CD14-positive monocyte (primary cell): ENCODE results near the gene PAQR7. TPM values are rescaled to one million over a fixed set of nuclear protein-coding genes. Genes with fewer than 3 reads are reported as not detected.

Experiments used
- DNase-seq, 3 donors: peaks; one replicate each; pipeline ENCODE4 v3.0.0-alpha.2; 2011 to 2022
- H2AFZ ChIP-seq: 2 replicates; pipeline ENCODE4 v1.6.0; 2012; ENCODE audit warnings: mild to moderate bottlenecking, low read depth, low read length, inconsistent platforms; ENCODE audit not compliant: insufficient read depth, poor library complexity, severe bottlenecking
- H3K27ac ChIP-seq, 2 donors: 1 replicate in 1 of 2; 2 replicates in 1 of 2; pipeline ENCODE4 v1.5.1; 2012 to 2013; ENCODE audit warnings: low read length in 2 of 2, control low read depth in 1 of 2, inconsistent platforms in 1 of 2, low read depth in 1 of 2, mild to moderate bottlenecking in 1 of 2
- H3K27me3 ChIP-seq, 2 donors: one replicate each; pipeline versions ENCODE4 v1.6.0 to v1.6.1; 2011 to 2013; ENCODE audit warnings: low read length in 2 of 2; ENCODE audit not compliant: control insufficient read depth in 2 of 2, insufficient read depth in 2 of 2
- H3K36me3 ChIP-seq, 2 donors: replicated peaks in 1 of 2; 1 replicate in 1 of 2; 2 replicates in 1 of 2; pipeline versions ENCODE4 v1.5.1 to v1.6.1; 2012 to 2013; ENCODE audit warnings: low read length in 2 of 2, control low read depth in 1 of 2, inconsistent platforms in 1 of 2, mild to moderate bottlenecking in 1 of 2; ENCODE audit not compliant: insufficient read depth in 2 of 2, control insufficient read depth in 1 of 2
- H3K4me1 ChIP-seq, 2 donors: 1 replicate in 1 of 2; 2 replicates in 1 of 2; pipeline versions ENCODE4 v1.5.1 to v1.6.1; 2012 to 2013; ENCODE audit warnings: low read length in 2 of 2, control low read depth in 1 of 2, inconsistent platforms in 1 of 2, mild to moderate bottlenecking in 1 of 2, moderate library complexity in 1 of 2; ENCODE audit not compliant: insufficient read depth in 2 of 2, control insufficient read depth in 1 of 2
- H3K4me2 ChIP-seq: replicated peaks from 2 replicates; pipeline ENCODE3; 2012; ENCODE audit warnings: low read length, moderate library complexity, mild to moderate bottlenecking; ENCODE audit not compliant: poor library complexity, severe bottlenecking; ENCODE audit errors: extremely low read depth
- H3K4me3 ChIP-seq, 3 experiments: fragments of 200-600 bp in 1 of 3; sonication (generic) in 1 of 3; replicated peaks in 1 of 3; 1 replicate in 2 of 3; 2 replicates in 1 of 3; pipeline ENCODE4 v1.5.1; 2011 to 2013; ENCODE audit warnings: low read length in 3 of 3, mild to moderate bottlenecking in 3 of 3, control low read depth in 2 of 3, low read depth in 2 of 3, inconsistent platforms in 1 of 3, moderate library complexity in 1 of 3
- H3K79me2 ChIP-seq: 2 replicates; pipeline ENCODE4 v1.6.0; 2012; ENCODE audit warnings: mild to moderate bottlenecking, control low read depth, inconsistent platforms, low read length, moderate library complexity; ENCODE audit not compliant: insufficient read depth
- H3K9ac ChIP-seq: 2 replicates; pipeline ENCODE4 v1.6.0; 2017; ENCODE audit warnings: low read length, mild to moderate bottlenecking; ENCODE audit not compliant: insufficient read depth, poor library complexity, severe bottlenecking
- H3K9me3 ChIP-seq, 2 donors: replicated peaks in 1 of 2; 1 replicate in 1 of 2; 2 replicates in 1 of 2; pipeline versions ENCODE4 v1.5.1 to v1.6.1; 2012 to 2013; ENCODE audit warnings: low read length in 2 of 2, control low read depth in 1 of 2; ENCODE audit not compliant: control insufficient read depth in 1 of 2, insufficient read depth in 1 of 2
- H4K20me1 ChIP-seq: 2 replicates; pipeline ENCODE4 v1.6.0; 2012; ENCODE audit warnings: mild to moderate bottlenecking, low read length, control low read depth, moderate library complexity; ENCODE audit not compliant: insufficient read depth
- H3K27ac Mint-ChIP-seq, 7 donors: one replicate each; pipeline ENCODE4 v1.8.0; 2020; ENCODE audit warnings: mild to moderate bottlenecking in 7 of 7, mixed read lengths in 7 of 7, moderate library complexity in 6 of 7, inconsistent platforms in 2 of 7
- H3K27me3 Mint-ChIP-seq, 3 donors: one replicate each; pipeline ENCODE4 v1.8.0; 2021 to 2022; ENCODE audit warnings: low read depth in 3 of 3, mild to moderate bottlenecking in 3 of 3, mixed read lengths in 3 of 3, moderate library complexity in 3 of 3, inconsistent platforms in 1 of 3
- H3K36me3 Mint-ChIP-seq, 2 donors: one replicate each; pipeline ENCODE4 v1.8.0; 2020; ENCODE audit warnings: mixed read lengths in 2 of 2, inconsistent platforms in 1 of 2, mild to moderate bottlenecking in 1 of 2
- H3K4me1 Mint-ChIP-seq: one replicate; pipeline ENCODE4 v1.8.0; 2020; ENCODE audit warnings: mild to moderate bottlenecking, mixed read lengths
- H3K4me3 Mint-ChIP-seq, 2 donors: one replicate each; pipeline ENCODE4 v1.8.0; 2020; ENCODE audit warnings: mild to moderate bottlenecking in 2 of 2, mixed read lengths in 2 of 2, moderate library complexity in 1 of 2
- H3K9me3 Mint-ChIP-seq, 7 donors: one replicate each; pipeline ENCODE4 v1.8.0; 2020 to 2022; ENCODE audit warnings: mixed read lengths in 7 of 7, mild to moderate bottlenecking in 6 of 7, moderate library complexity in 6 of 7, inconsistent platforms in 2 of 7
- WGBS: methylation state at CpG from one replicate; pipeline ENCODE4 v1.1.5; 2013; ENCODE audit warnings: missing lambda C conversion rate; ENCODE audit not compliant: insufficient coverage; 5-methylcytosine and 5-hydroxymethylcytosine counted together
- intact Hi-C, 2 donors: fragments of 100-400 bp; cut with micrococcal nuclease; formaldehyde crosslinking; loops; one replicate each; pipeline versions ENCODE4 v1.15.0 to v1.15.1; 2023
- polyA plus RNA-seq, 3 donors: library from polyadenylated mRNA; depleted of rRNA in 1 of 3; unstranded in 2 of 3; stranded (reverse) in 1 of 3; fragments of 300-500 nt in 2 of 3; fragments of >200 nt in 1 of 3; fragmentation: Illumina TruSeq in 2 of 3; gene quantifications; 1 replicate in 2 of 3; 2 replicates in 1 of 3; pipeline ENCODE4 v1.2.3, GENCODE V29; 2012 to 2021
- TF ChIP-seq, protein P1 (sequence below): fragments of 200-600 bp; IDR thresholded peaks from one replicate; pipeline ENCODE4 v1.8.0; 2022; ENCODE audit warnings: antibody characterized with exemption, mild to moderate bottlenecking

Gene PAQR7
- polyA plus RNA-seq, 3 donors: 0.92 to 13.3 (median 1.0) TPM

DNA sequence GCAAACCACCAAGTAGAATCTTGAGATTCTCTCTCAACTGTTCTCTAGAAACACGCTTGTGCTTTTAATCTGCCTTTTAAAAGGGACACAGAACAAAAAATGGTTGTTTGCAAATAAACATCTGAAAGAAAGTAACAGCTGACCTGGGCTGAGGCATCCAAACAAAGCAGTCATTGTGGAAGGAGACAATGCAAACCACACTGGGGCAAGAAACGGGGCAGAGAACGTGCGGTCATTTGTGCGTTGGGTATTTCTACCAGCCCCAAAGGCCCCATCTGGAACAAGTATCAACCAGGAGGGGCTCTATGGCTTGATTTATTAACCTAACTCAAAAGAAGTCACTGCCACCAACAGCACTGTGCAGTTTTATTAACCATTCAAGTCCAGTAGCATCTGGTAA, 24.7 kb upstream of the PAQR7 start:
- H3K36me3 Mint-ChIP-seq: peaks cover 18 to 40% of the 10 kb centered on the region in 2 donors
- no peak overlapping the region for H2AFZ ChIP-seq
- no peak for DNase-seq
- H3K9me3 Mint-ChIP-seq: no peaks in the 10 kb centered on the region
- peaks cover 0 to 43% of the 10 kb centered on the region in 2 donors for H3K36me3 ChIP-seq
- H3K27ac ChIP-seq: no peak overlapping the region
- peaks cover 11 to 20% of the 10 kb centered on the region in 2 donors for H3K4me1 ChIP-seq
- H3K27me3 ChIP-seq: no peaks in the 10 kb centered on the region
- H3K4me3 Mint-ChIP-seq: no peak overlapping the region
- H3K27me3 Mint-ChIP-seq: no peaks in the 10 kb centered on the region
- peak overlapping the region in 1 of 7 donors; percentile 6 for H3K27ac Mint-ChIP-seq
- no peaks in the 10 kb centered on the region for H4K20me1 ChIP-seq
- WGBS: 89% methylated on average over 5 of the region's 5 CpGs
- peaks cover 21% of the 10 kb centered on the region for H3K4me1 Mint-ChIP-seq
- TF ChIP-seq, protein P1, sequence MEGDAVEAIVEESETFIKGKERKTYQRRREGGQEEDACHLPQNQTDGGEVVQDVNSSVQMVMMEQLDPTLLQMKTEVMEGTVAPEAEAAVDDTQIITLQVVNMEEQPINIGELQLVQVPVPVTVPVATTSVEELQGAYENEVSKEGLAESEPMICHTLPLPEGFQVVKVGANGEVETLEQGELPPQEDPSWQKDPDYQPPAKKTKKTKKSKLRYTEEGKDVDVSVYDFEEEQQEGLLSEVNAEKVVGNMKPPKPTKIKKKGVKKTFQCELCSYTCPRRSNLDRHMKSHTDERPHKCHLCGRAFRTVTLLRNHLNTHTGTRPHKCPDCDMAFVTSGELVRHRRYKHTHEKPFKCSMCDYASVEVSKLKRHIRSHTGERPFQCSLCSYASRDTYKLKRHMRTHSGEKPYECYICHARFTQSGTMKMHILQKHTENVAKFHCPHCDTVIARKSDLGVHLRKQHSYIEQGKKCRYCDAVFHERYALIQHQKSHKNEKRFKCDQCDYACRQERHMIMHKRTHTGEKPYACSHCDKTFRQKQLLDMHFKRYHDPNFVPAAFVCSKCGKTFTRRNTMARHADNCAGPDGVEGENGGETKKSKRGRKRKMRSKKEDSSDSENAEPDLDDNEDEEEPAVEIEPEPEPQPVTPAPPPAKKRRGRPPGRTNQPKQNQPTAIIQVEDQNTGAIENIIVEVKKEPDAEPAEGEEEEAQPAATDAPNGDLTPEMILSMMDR: no peak
- peaks cover 58% of the 10 kb centered on the region for H3K79me2 ChIP-seq
- H3K9me3 ChIP-seq: no peaks in the 10 kb centered on the region
- H3K9ac ChIP-seq: no peak overlapping the region
- no peak overlapping the region for H3K4me2 ChIP-seq
- H3K4me3 ChIP-seq: no peak overlapping the region
- intact Hi-C loops: no loop called here

DNA sequence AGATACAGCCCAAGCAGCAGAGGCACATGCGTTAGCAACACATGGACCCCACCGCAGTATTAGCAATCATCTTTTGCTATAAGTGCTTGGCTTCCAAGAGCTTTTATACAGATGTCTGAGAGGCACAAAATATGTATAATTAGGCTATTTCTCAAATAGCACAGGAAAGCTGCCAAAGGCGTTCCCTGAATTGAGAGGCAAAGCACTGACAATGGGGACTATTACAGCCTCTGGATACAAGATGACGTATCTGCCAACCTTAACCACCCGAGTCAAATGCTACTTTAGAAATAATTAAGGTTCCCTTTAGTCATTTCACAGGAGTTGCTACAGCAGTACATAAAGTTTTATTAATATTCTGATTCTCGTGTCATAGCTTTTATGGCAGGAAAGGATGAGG, 24.3 kb upstream of the PAQR7 start:
- TF ChIP-seq, protein P1: no peak
- Histone ChIP-seq H3K36me3 (peaks cover 0 to 43% of the 10 kb centered on the region in 2 donors), H3K79me2 (peaks cover 53% of the 10 kb centered on the region), H3K9me3 (no peaks in the 10 kb centered on the region), H2AFZ (no peak overlapping the region), H4K20me1 (no peaks in the 10 kb centered on the region), H3K4me1 (peaks cover 15 to 23% of the 10 kb centered on the region in 2 donors), H3K27ac (no peak overlapping the region), H3K4me2 (no peak overlapping the region), H3K27me3 (no peaks in the 10 kb centered on the region), H3K9ac (no peak overlapping the region), H3K4me3 (no peak overlapping the region)
- intact Hi-C loops: loop anchor here in 1 of 2 donors (2.0 kb wide), 1 partner anchor 99 kb away; the partner anchor contains the start of gene PAFAH2
- H3K4me1 Mint-ChIP-seq: peaks cover 22% of the 10 kb centered on the region
- H3K36me3 Mint-ChIP-seq: peaks cover 18 to 40% of the 10 kb centered on the region in 2 donors
- no peak overlapping the region for H3K27ac Mint-ChIP-seq
- no peak for DNase-seq
- H3K27me3 Mint-ChIP-seq: no peaks in the 10 kb centered on the region
- no peaks in the 10 kb centered on the region for H3K9me3 Mint-ChIP-seq
- H3K4me3 Mint-ChIP-seq: no peak overlapping the region
- 100% methylated on average over 1 of the region's 6 CpGs for WGBS
